Neural progenitor cell (in vitro differentiated cells): ENCODE data around the gene LEMD2. TPM values are rescaled to one million over a fixed set of nuclear protein-coding genes. Genes with fewer than 3 reads are reported as not detected.

ENCODE experiments used
- DNase-seq: peaks from one replicate; pipeline ENCODE4 v3.0.0-alpha.2; 2016; ENCODE audit warnings: low spot score
- H2AFZ ChIP-seq: fragments of 200-600 bp; sonication (generic); replicated peaks from 2 replicates; pipeline ENCODE4 v1.6.1; 2016; ENCODE audit warnings: antibody characterized with exemption
- H3F3A ChIP-seq: fragments of 200-600 bp; sonication (generic); 2 replicates; pipeline ENCODE4 v1.6.1; 2016; ENCODE audit warnings: antibody characterized with exemption, low read depth
- H3K27ac ChIP-seq: fragments of 200-600 bp; sonication (generic); 2 replicates; pipeline ENCODE4 v1.5.1; 2016; ENCODE audit warnings: mild to moderate bottlenecking
- H3K27me3 ChIP-seq: fragments of 200-600 bp; sonication (generic); 2 replicates; pipeline ENCODE4 v1.6.1; 2016; ENCODE audit warnings: mild to moderate bottlenecking, moderate library complexity
- H3K36me3 ChIP-seq: fragments of 200-600 bp; sonication (generic); 2 replicates; pipeline ENCODE4 v1.5.1; 2016
- H3K4me1 ChIP-seq: fragments of 200-600 bp; sonication (generic); 2 replicates; pipeline ENCODE4 v1.6.1; 2016; ENCODE audit warnings: mixed run types
- H3K4me2 ChIP-seq: fragments of 200-600 bp; sonication (generic); 2 replicates; pipeline ENCODE4 v1.6.1; 2016
- H3K4me3 ChIP-seq: fragments of 200-600 bp; sonication (generic); 2 replicates; pipeline ENCODE4 v1.5.1; 2016
- H3K79me2 ChIP-seq: fragments of 200-600 bp; sonication (generic); 2 replicates; pipeline ENCODE4 v1.6.1; 2016; ENCODE audit warnings: low read depth
- H3K9ac ChIP-seq: fragments of 200-600 bp; sonication (generic); 2 replicates; pipeline ENCODE4 v1.6.1; 2016
- H3K9me3 ChIP-seq: fragments of 200-600 bp; sonication (generic); 2 replicates; pipeline ENCODE4 v1.5.1; 2016; ENCODE audit warnings: low read depth
- H4K20me1 ChIP-seq: fragments of 200-600 bp; sonication (generic); 2 replicates; pipeline ENCODE4 v1.6.1; 2016; ENCODE audit warnings: low read depth
- H3K27ac Mint-ChIP-seq: 3 replicates; pipeline ENCODE4 v1.8.0; 2021; ENCODE audit warnings: mixed read lengths
- H3K27me3 Mint-ChIP-seq: 2 replicates; pipeline ENCODE4 v1.8.0; 2022; ENCODE audit warnings: low read depth, mild to moderate bottlenecking, inconsistent platforms, moderate library complexity, mixed read lengths; ENCODE audit not compliant: insufficient read depth
- H3K36me3 Mint-ChIP-seq: 3 replicates; pipeline ENCODE4 v1.8.0; 2021; ENCODE audit warnings: mixed read lengths
- H3K4me1 Mint-ChIP-seq: 3 replicates; pipeline ENCODE4 v1.8.0; 2021; ENCODE audit warnings: mixed read lengths
- H3K4me3 Mint-ChIP-seq: 3 replicates; pipeline ENCODE4 v1.8.0; 2021; ENCODE audit warnings: mild to moderate bottlenecking, moderate library complexity, mixed read lengths
- H3K9me3 Mint-ChIP-seq: 3 replicates; pipeline ENCODE4 v1.8.0; 2020; ENCODE audit warnings: mixed read lengths
- CTCF ChIP-seq: fragments of 200-600 bp; sonication (generic); IDR thresholded peaks from 2 replicates; pipeline ENCODE4 v1.5.1; 2017; ENCODE audit warnings: antibody characterized with exemption, mild to moderate bottlenecking
- EZH2 ChIP-seq: fragments of 200-600 bp; sonication (generic); IDR thresholded peaks from 2 replicates; pipeline ENCODE4 v1.6.1; 2017; ENCODE audit warnings: antibody characterized with exemption, mild to moderate bottlenecking, moderate library complexity
- EZH2phosphoT487 ChIP-seq: fragments of 200-600 bp; sonication (generic); IDR thresholded peaks from 2 replicates; pipeline ENCODE4 v1.6.1; 2017; ENCODE audit warnings: antibody characterized with exemption
- total RNA-seq: library from RNA; depleted of rRNA; stranded (reverse); fragments of >200 nt; gene quantifications from 2 replicates; pipeline ENCODE4 v1.2.3, GENCODE V29; 2015; ENCODE audit warnings: low replicate concordance

The LEMD2 gene
- total RNA-seq, 1 donor from 2014 or later, result 31.8 TPM

GRCh38 chr6:33791620-33792019 is 2.7 kb upstream of the LEMD2 start:
- Mint-ChIP-seq H3K27me3 (peaks cover 7% of the 10 kb centered on the region), H3K4me1 (peaks cover 59% of the 10 kb centered on the region), H3K9me3 (no peaks in the 10 kb centered on the region), H3K4me3 (no peak overlapping the region), H3K27ac (no peak overlapping the region), H3K36me3 (peaks cover 2% of the 10 kb centered on the region)
- DNase-seq, result no peak
- no peaks in the 10 kb centered on the region for H3K9me3 ChIP-seq
- no peak for TF ChIP-seq EZH2phosphoT487
- TF ChIP-seq CTCF, result no peak
- no peak for TF ChIP-seq EZH2
- H3K27ac ChIP-seq, result no peak overlapping the region
- no peaks in the 10 kb centered on the region for H3K27me3 ChIP-seq
- H3K4me2 ChIP-seq, result no peak overlapping the region
- H3K79me2 ChIP-seq, result peaks cover 23% of the 10 kb centered on the region
- H3K4me3 ChIP-seq, result no peak overlapping the region
- peaks cover 29% of the 10 kb centered on the region for H3F3A ChIP-seq
- H3K9ac ChIP-seq, result no peak overlapping the region
- H3K4me1 ChIP-seq, result peaks cover 54% of the 10 kb centered on the region
- peaks cover 15% of the 10 kb centered on the region for H4K20me1 ChIP-seq
- no peaks in the 10 kb centered on the region for H3K36me3 ChIP-seq
- H2AFZ ChIP-seq, result no peak overlapping the region

GRCh38 chr6:33790910-33791309 is 2.0 kb upstream of the LEMD2 start:
- H3K27me3 ChIP-seq, result no peaks in the 10 kb centered on the region
- H3K79me2 ChIP-seq, result peaks cover 31% of the 10 kb centered on the region
- Mint-ChIP-seq H3K4me3 (peak overlapping the region; percentile 72), H3K36me3 (peaks cover 2% of the 10 kb centered on the region), H3K27ac (peak overlapping the region; percentile 87), H3K9me3 (no peaks in the 10 kb centered on the region), H3K27me3 (peaks cover 7% of the 10 kb centered on the region), H3K4me1 (peaks cover 64% of the 10 kb centered on the region)
- H4K20me1 ChIP-seq, result peaks cover 22% of the 10 kb centered on the region
- no peaks in the 10 kb centered on the region for H3K36me3 ChIP-seq
- no peaks in the 10 kb centered on the region for H3K9me3 ChIP-seq
- no peak overlapping the region for H3K9ac ChIP-seq
- H2AFZ ChIP-seq, result no peak overlapping the region
- peaks cover 51% of the 10 kb centered on the region for H3K4me1 ChIP-seq
- no peak overlapping the region for H3K4me3 ChIP-seq
- TF ChIP-seq CTCF, result no peak
- no peak for TF ChIP-seq EZH2phosphoT487
- TF ChIP-seq EZH2, result no peak
- H3F3A ChIP-seq, result peaks cover 29% of the 10 kb centered on the region
- no peak for DNase-seq
- H3K27ac ChIP-seq, result no peak overlapping the region
- no peak overlapping the region for H3K4me2 ChIP-seq

- Histone ChIP-seq H3K36me3 (no peaks in the 10 kb centered on the region), H2AFZ (no peak overlapping the region), H3F3A (peaks cover 29% of the 10 kb centered on the region), H3K4me3 (no peak overlapping the region), H3K4me1 (peaks cover 48% of the 10 kb centered on the region), H3K27ac (no peak overlapping the region), H3K4me2 (no peak overlapping the region), H3K27me3 (no peaks in the 10 kb centered on the region), H3K9ac (no peak overlapping the region), H4K20me1 (peaks cover 28% of the 10 kb centered on the region), H3K79me2 (peaks cover 36% of the 10 kb centered on the region), H3K9me3 (no peaks in the 10 kb centered on the region)
- Mint-ChIP-seq H3K36me3 (peaks cover 2% of the 10 kb centered on the region), H3K9me3 (no peaks in the 10 kb centered on the region), H3K27ac (peak overlapping the region; percentile 47), H3K27me3 (peaks cover 7% of the 10 kb centered on the region), H3K4me3 (peak overlapping the region; percentile 58), H3K4me1 (peaks cover 68% of the 10 kb centered on the region)
- no peak for DNase-seq
- TF ChIP-seq EZH2 (no peak), EZH2phosphoT487 (no peak), CTCF (no peak)
Observed at GRCh38 chr6:33790379-33790778, 1.4 kb upstream of the LEMD2 start.
